Mammary epithelial cell (primary cell): ENCODE results near the gene LRRC8B.

Source experiments
- EZH2 ChIP-seq: IDR thresholded peaks from 2 replicates; pipeline ENCODE4 v1.6.1; 2012; ENCODE audit warnings: low read length, inconsistent platforms, borderline replicate concordance
- TF ChIP-seq, protein P1 (sequence below), 2 donors: IDR thresholded peaks in 1 of 2; conservative IDR thresholded peaks in 1 of 2; 2 replicates each; pipeline ENCODE4 v1.5.1; 2011 to 2012; ENCODE audit warnings: inconsistent platforms in 2 of 2, low read length in 2 of 2, mild to moderate bottlenecking in 2 of 2, control low read depth in 1 of 2, low read depth in 1 of 2; ENCODE audit not compliant: insufficient read depth in 1 of 2; ENCODE audit errors: extremely low read depth in 1 of 2

DNA sequence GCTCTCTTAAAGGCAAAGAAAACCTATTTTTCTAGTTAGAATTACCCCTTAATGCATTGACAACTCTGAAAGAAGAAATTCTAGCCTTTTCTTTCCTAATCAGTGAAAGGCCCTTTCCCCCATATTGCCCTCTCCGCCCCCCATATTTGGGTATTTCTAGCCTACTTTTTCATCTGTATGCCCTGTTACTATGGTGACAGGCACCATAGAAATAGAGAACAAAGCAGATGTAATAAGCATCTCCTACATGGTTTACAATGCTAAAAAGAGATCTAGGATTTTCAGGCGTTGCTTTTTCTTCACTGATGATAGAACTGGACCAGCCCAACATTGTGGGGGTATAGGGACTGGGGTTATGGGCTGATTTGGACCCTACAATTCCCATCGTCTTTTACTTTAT, 14.5 kb downstream of the LRRC8B start:
- TF ChIP-seq, protein P1, sequence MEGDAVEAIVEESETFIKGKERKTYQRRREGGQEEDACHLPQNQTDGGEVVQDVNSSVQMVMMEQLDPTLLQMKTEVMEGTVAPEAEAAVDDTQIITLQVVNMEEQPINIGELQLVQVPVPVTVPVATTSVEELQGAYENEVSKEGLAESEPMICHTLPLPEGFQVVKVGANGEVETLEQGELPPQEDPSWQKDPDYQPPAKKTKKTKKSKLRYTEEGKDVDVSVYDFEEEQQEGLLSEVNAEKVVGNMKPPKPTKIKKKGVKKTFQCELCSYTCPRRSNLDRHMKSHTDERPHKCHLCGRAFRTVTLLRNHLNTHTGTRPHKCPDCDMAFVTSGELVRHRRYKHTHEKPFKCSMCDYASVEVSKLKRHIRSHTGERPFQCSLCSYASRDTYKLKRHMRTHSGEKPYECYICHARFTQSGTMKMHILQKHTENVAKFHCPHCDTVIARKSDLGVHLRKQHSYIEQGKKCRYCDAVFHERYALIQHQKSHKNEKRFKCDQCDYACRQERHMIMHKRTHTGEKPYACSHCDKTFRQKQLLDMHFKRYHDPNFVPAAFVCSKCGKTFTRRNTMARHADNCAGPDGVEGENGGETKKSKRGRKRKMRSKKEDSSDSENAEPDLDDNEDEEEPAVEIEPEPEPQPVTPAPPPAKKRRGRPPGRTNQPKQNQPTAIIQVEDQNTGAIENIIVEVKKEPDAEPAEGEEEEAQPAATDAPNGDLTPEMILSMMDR (conservative IDR thresholded peaks at IDR 0.05 in 1 of 2, IDR thresholded peaks at IDR 0.05 in 1 of 2; ENCODE audit: extremely low read depth in 1 of 2, insufficient read depth in 1 of 2, low read depth in 1 of 2, low read length in 2 of 2) = no peak
- no peak for TF ChIP-seq EZH2
